ENCODE measurements around the gene L1CAM. TPM values are rescaled to one million over a fixed set of nuclear protein-coding genes. Genes with fewer than 3 reads are reported as not detected.

The L1CAM gene
- total and polyA plus RNA-seq, 9 of the 15 experiments (the other 6 are each of a cell fraction or from before 2014, with no cell fraction given): 0.09 to 0.86 (median 0.26) TPM; not detected in 3

- TF ChIP-seq ZNF318 (IDR thresholded peaks at IDR 0.05; ENCODE audit: borderline replicate concordance in 1 of 2, low read depth in 1 of 2) (no peak), ZKSCAN1 (IDR thresholded peaks at IDR 0.05; ENCODE audit: low read depth, low read length) (no peak), TFAM (CRISPR knock-in tag; conservative IDR thresholded peaks at IDR 0.05) (no peak), TCFL5 (CRISPR knock-in tag; conservative IDR thresholded peaks at IDR 0.05) (no peak), RERE (CRISPR knock-in tag; IDR thresholded peaks at IDR 0.05; ENCODE audit: borderline replicate concordance) (peak; percentile 96; the same call in 1 of the 2 replicates), SPI1 (IDR thresholded peaks at IDR 0.05; ENCODE audit: borderline replicate concordance, low read depth, low read length) (no peak), ZNF609 (CRISPR knock-in tag; IDR thresholded peaks at IDR 0.05; ENCODE audit: borderline replicate concordance) (peak; percentile 98)
Measured at GRCh38 chrX:153875391-153876111, 10.4 kb downstream of the L1CAM start (continued).

Data from K562 (cell line).